H1 (cell line): Measurements from ENCODE around the gene NOM1. TPM values are rescaled to one million over a fixed set of nuclear protein-coding genes. Genes with fewer than 3 reads are reported as not detected.

Experiments used
- CTCF ChIA-PET: fragments of 300-600 bp; sonication (Branson Sonifier 250); formaldehyde crosslinking; loops from one replicate; lab custom pipeline; 2021; ENCODE audit not compliant: partially characterized antibody; lab: Charles Lee
- POLR2A ChIA-PET: fragments of 300-600 bp; sonication (Branson Sonifier 250); formaldehyde crosslinking; loops from one replicate; lab custom pipeline; 2021; ENCODE audit warnings: inconsistent platforms; ENCODE audit not compliant: partially characterized antibody; lab: Charles Lee
- DNase-seq, 2 experiments: peaks; one replicate each; pipeline versions ENCODE4 v3.0.0 to v3.0.0-alpha.2; 2010 to 2022; ENCODE audit warnings: low spot score in 2 of 2, low read depth in 1 of 2, mixed read lengths in 1 of 2
- FAIRE-seq: peaks from 2 replicates; lab custom pipeline; 2011; peaks lifted over from hg19 to GRCh38; lab: Jason Lieb, UNC
- H2AFZ ChIP-seq: 2 replicates; pipeline ENCODE4 v1.8.1; 2012; ENCODE audit warnings: low read length, inconsistent platforms
- H2AK5ac ChIP-seq: 2 replicates; pipeline ENCODE4 v1.6.1; 2013; ENCODE audit warnings: low read depth, low read length
- H2BK120ac ChIP-seq: replicated peaks from 2 replicates; pipeline ENCODE3; 2013; ENCODE audit warnings: low read depth, low read length, inconsistent platforms
- H2BK12ac ChIP-seq: 2 replicates; pipeline ENCODE4 v1.6.1; 2013; ENCODE audit warnings: low read depth, low read length
- H2BK15ac ChIP-seq: 2 replicates; pipeline ENCODE4 v1.6.1; 2013; ENCODE audit warnings: low read length
- H2BK20ac ChIP-seq: 2 replicates; pipeline ENCODE4 v1.6.1; 2013; ENCODE audit warnings: low read length
- H2BK5ac ChIP-seq: 2 replicates; pipeline ENCODE4 v1.6.1; 2013; ENCODE audit warnings: low read depth, low read length
- H3K14ac ChIP-seq: 2 replicates; pipeline ENCODE4 v1.6.1; 2013; ENCODE audit warnings: inconsistent platforms; ENCODE audit not compliant: insufficient read length
- H3K18ac ChIP-seq: 2 replicates; pipeline ENCODE4 v1.6.1; 2013; ENCODE audit warnings: low read length; ENCODE audit errors: extremely low read depth
- H3K23ac ChIP-seq: 2 replicates; pipeline ENCODE4 v1.6.1; 2013; ENCODE audit warnings: inconsistent platforms; ENCODE audit not compliant: insufficient read length
- H3K23me2 ChIP-seq: 2 replicates; pipeline ENCODE4 v1.6.1; 2013; ENCODE audit warnings: low read depth, low read length
- H3K27ac ChIP-seq: 2 replicates; pipeline ENCODE4 v1.6.1; 2011; ENCODE audit warnings: low read depth, low read length, inconsistent platforms
- H3K27me3 ChIP-seq, 4 experiments: replicated peaks in 1 of 4; 1 replicate in 1 of 4; 2 replicates in 3 of 4; pipeline versions ENCODE4 v1.6.1 to v1.8.1; 2011 to 2013; ENCODE audit warnings: low read length in 3 of 4, mild to moderate bottlenecking in 3 of 4, inconsistent platforms in 2 of 4, mixed read lengths in 2 of 4, moderate library complexity in 1 of 4; ENCODE audit not compliant: control insufficient read depth in 3 of 4, insufficient read depth in 3 of 4; ENCODE audit errors: extremely low read depth in 1 of 4
- H3K36me3 ChIP-seq, 4 experiments: 2 replicates each; pipeline versions ENCODE4 v1.6.1 to v1.8.1; 2011 to 2013; ENCODE audit warnings: mild to moderate bottlenecking in 4 of 4, low read length in 3 of 4, moderate library complexity in 2 of 4, control low read depth in 1 of 4, inconsistent platforms in 1 of 4; ENCODE audit not compliant: insufficient read depth in 4 of 4, control insufficient read depth in 2 of 4
- H3K4ac ChIP-seq: replicated peaks from 2 replicates; pipeline ENCODE3; 2013; ENCODE audit warnings: low read length, low read depth, mixed read lengths, inconsistent platforms; ENCODE audit not compliant: insufficient read length
- H3K4me1 ChIP-seq, 4 experiments: replicated peaks in 1 of 4; 1 replicate in 1 of 4; 2 replicates in 3 of 4; pipeline versions ENCODE4 v1.6.1 to v1.8.1; 2011 to 2013; ENCODE audit warnings: low read length in 3 of 4, inconsistent platforms in 2 of 4, mixed read lengths in 1 of 4; ENCODE audit not compliant: insufficient read depth in 4 of 4, control insufficient read depth in 3 of 4
- H3K4me2 ChIP-seq, 2 experiments: 2 replicates each; pipeline versions ENCODE4 v1.6.1 to v1.8.1; 2011 to 2013; ENCODE audit warnings: low read depth in 2 of 2, low read length in 2 of 2, control low read depth in 1 of 2, inconsistent platforms in 1 of 2, mild to moderate bottlenecking in 1 of 2; ENCODE audit not compliant: insufficient read depth in 1 of 2
- H3K4me3 ChIP-seq, 4 experiments: fragments of 200-600, 300-600 bp in 1 of 4; sonication (generic), shearing (Covaris generic), sonication (Bioruptor Twin) in 1 of 4; 2 replicates each; pipeline versions ENCODE4 v1.5.1 to v1.8.1; 2011 to 2016; ENCODE audit warnings: low read length in 4 of 4, low read depth in 3 of 4, control low read depth in 2 of 4, inconsistent platforms in 2 of 4, mild to moderate bottlenecking in 2 of 4, mixed read lengths in 1 of 4, moderate library complexity in 1 of 4; ENCODE audit not compliant: insufficient read depth in 2 of 4; ENCODE audit errors: extremely low read depth in 1 of 4
- H3K56ac ChIP-seq: replicated peaks from 2 replicates; pipeline ENCODE3; 2013; ENCODE audit warnings: low read depth, mild to moderate bottlenecking, mixed read lengths, low read length, inconsistent platforms; ENCODE audit not compliant: insufficient read length
- H3K79me1 ChIP-seq: 2 replicates; pipeline ENCODE4 v1.6.1; 2013; ENCODE audit warnings: low read depth, low read length, control low read depth
- H3K79me2 ChIP-seq, 2 experiments: 2 replicates each; pipeline versions ENCODE4 v1.6.1 to v1.8.1; 2012 to 2013; ENCODE audit warnings: low read length in 2 of 2, mild to moderate bottlenecking in 2 of 2, inconsistent platforms in 1 of 2; ENCODE audit not compliant: insufficient read depth in 2 of 2, control insufficient read depth in 1 of 2
- H3K9ac ChIP-seq, 4 experiments: replicated peaks in 1 of 4; 1 replicate in 1 of 4; 2 replicates in 3 of 4; pipeline versions ENCODE4 v1.6.1 to v1.8.1; 2011 to 2013; ENCODE audit warnings: low read depth in 3 of 4, low read length in 3 of 4, control low read depth in 2 of 4, mild to moderate bottlenecking in 2 of 4, moderate library complexity in 2 of 4, inconsistent platforms in 1 of 4; ENCODE audit errors: extremely low read depth in 1 of 4
- H3K9me3 ChIP-seq, 2 experiments: 2 replicates each; pipeline versions ENCODE4 v1.6.1 to v1.8.1; 2012 to 2013; ENCODE audit warnings: mild to moderate bottlenecking in 2 of 2, moderate library complexity in 2 of 2, control low read depth in 1 of 2, inconsistent platforms in 1 of 2, low read depth in 1 of 2, low read length in 1 of 2, mixed read lengths in 1 of 2; ENCODE audit not compliant: insufficient read depth in 2 of 2
- H4K20me1 ChIP-seq, 2 experiments: replicated peaks in 1 of 2; 2 replicates each; pipeline versions ENCODE3 to v1.8.1; 2011 to 2013; ENCODE audit warnings: inconsistent platforms in 2 of 2, low read length in 2 of 2, mild to moderate bottlenecking in 1 of 2; ENCODE audit not compliant: insufficient read depth in 2 of 2, control insufficient read depth in 1 of 2
- H4K5ac ChIP-seq: 2 replicates; pipeline ENCODE4 v1.6.1; 2013; ENCODE audit warnings: low read length, low read depth, mixed read lengths, inconsistent platforms; ENCODE audit not compliant: insufficient read length
- H4K8ac ChIP-seq: 2 replicates; pipeline ENCODE4 v1.8.0; 2013; ENCODE audit warnings: mild to moderate bottlenecking, moderate library complexity, low read length, inconsistent platforms; ENCODE audit not compliant: insufficient read depth; ENCODE audit errors: extremely low read depth
- H4K91ac ChIP-seq: replicated peaks from 2 replicates; pipeline ENCODE3; 2013; ENCODE audit warnings: low read length, mixed read lengths, inconsistent platforms; ENCODE audit not compliant: insufficient read length
- CBX8 ChIP-seq: fragments of 300-800, 300-1000 bp; sonication (generic); IDR thresholded peaks from 2 replicates; pipeline ENCODE4 v1.7.1; 2016; ENCODE audit warnings: low read depth, low read length, borderline replicate concordance
- CREB1 ChIP-seq: IDR thresholded peaks from 2 replicates; pipeline ENCODE4 v1.6.1; 2012; ENCODE audit warnings: inconsistent platforms
- E2F6 ChIP-seq: IDR thresholded peaks from 2 replicates; pipeline ENCODE4 v1.6.1; 2012; ENCODE audit warnings: inconsistent platforms
- MAX ChIP-seq: IDR thresholded peaks from 2 replicates; pipeline ENCODE4 v1.6.1; 2012; ENCODE audit warnings: inconsistent platforms
- POU5F1 ChIP-seq: IDR thresholded peaks from 2 replicates; pipeline ENCODE4 v1.6.1; 2011; ENCODE audit warnings: low read depth, mild to moderate bottlenecking, low read length, moderate library complexity
- SIN3A ChIP-seq, 2 experiments: IDR thresholded peaks in 1 of 2; conservative IDR thresholded peaks in 1 of 2; 2 replicates each; pipeline ENCODE4 v1.6.1; 2011 to 2012; ENCODE audit warnings: low read length in 2 of 2, improper control_type of control experiment in 1 of 2, low read depth in 1 of 2, mild to moderate bottlenecking in 1 of 2
- SP4 ChIP-seq: IDR thresholded peaks from 2 replicates; pipeline ENCODE4 v1.6.1; 2012; ENCODE audit warnings: low read length, inconsistent platforms
- TEAD4 ChIP-seq: IDR thresholded peaks from 2 replicates; pipeline ENCODE4 v1.6.1; 2012; ENCODE audit warnings: low read depth, low read length, inconsistent platforms, mixed read lengths
- WGBS, 2 experiments: shearing (Covaris generic) in 1 of 2; methylation state at CpG; one replicate each; pipeline versions ENCODE4 v1.1.6 to v1.1.7; 2013 to 2015; ENCODE audit warnings: low lambda C conversion rate in 2 of 2, mixed read lengths in 2 of 2, inconsistent platforms in 1 of 2, low coverage in 1 of 2, missing lambda C conversion rate in 1 of 2; ENCODE audit not compliant: insufficient replicate concordance in 2 of 2, insufficient coverage in 1 of 2, insufficient read length in 1 of 2; ENCODE audit errors: extremely low coverage in 1 of 2, missing lambda C conversion rate in 1 of 2; 5-methylcytosine and 5-hydroxymethylcytosine counted together
- polyA plus RNA-seq, 7 experiments: library from polyadenylated mRNA; depleted of rRNA in 3 of 7; stranded (reverse) in 5 of 7; unstranded in 2 of 7; fragments of >200 nt in 5 of 7; fragments of 200-250 nt in 2 of 7; gene quantifications; 1 replicate in 5 of 7; 2 replicates in 1 of 7; 4 replicates in 1 of 7; pipeline versions ENCODE4 v1.2.1 to v1.2.3, GENCODE V29; 2011 to 2013; ENCODE audit warnings: missing spikeins in 2 of 7, mixed read lengths in 2 of 7
- total RNA-seq: library from RNA; stranded (reverse); fragmentation: NEBNext Ultra II Directional; extraction: Animal tissue kit (Norgen Biotek cat#: 25700); gene quantifications from 2 replicates; pipeline ENCODE4 v1.2.1, GENCODE V29; 2021

Gene NOM1
- total and polyA plus RNA-seq, 2 of the 8 experiments (the other 6 are each of a cell fraction or from before 2014, with no cell fraction given): 10.6 to 29.1 TPM

GRCh38 chr7:156999958-157000726 is 50.6 kb downstream of the NOM1 start:
- FAIRE-seq (no peak), DNase-seq (peak in 1 of 2 experiments; percentile 66)
- no peak overlapping the region for H2BK20ac ChIP-seq
- H2BK120ac ChIP-seq: no peak overlapping the region
- H2BK12ac ChIP-seq: peak overlapping the region; percentile 71; the same call in 1 of the 2 replicates
- no peak overlapping the region for H2BK15ac ChIP-seq
- H2AK5ac ChIP-seq: no peak overlapping the region
- no peak overlapping the region for H4K5ac ChIP-seq
- H3K4me2 ChIP-seq: peak overlapping the region; percentile 54 to 65
- H3K79me2 ChIP-seq: no peaks in the 10 kb centered on the region
- H4K8ac ChIP-seq: no peak overlapping the region; the same call in 1 of the 2 replicates
- no peak overlapping the region for H3K23ac ChIP-seq
- no peaks in the 10 kb centered on the region for H3K9me3 ChIP-seq
- H2BK5ac ChIP-seq: no peak overlapping the region
- H4K91ac ChIP-seq: no peak overlapping the region
- no peak overlapping the region for H3K56ac ChIP-seq
- no peak overlapping the region for H3K27ac ChIP-seq
- no peak overlapping the region for H3K4ac ChIP-seq
- H3K9ac ChIP-seq: no peak overlapping the region
- peaks cover 3 to 26% (median 10%) of the 10 kb centered on the region in 4 experiments; a peak in 6 of 7 replicates for H3K4me1 ChIP-seq
- TF ChIP-seq TEAD4 (no peak), MAX (peak; percentile 33; the same call in 1 of the 2 replicates), SIN3A (conservative IDR thresholded peaks at IDR 0.05 in 1 of 2, IDR thresholded peaks at IDR 0.05 in 1 of 2; ENCODE audit: low read depth in 1 of 2, low read length in 2 of 2) (no peak), E2F6 (peak; percentile 66), POU5F1 (no peak), CREB1 (no peak), SP4 (no peak), CBX8 (no peak)
- peaks cover 68 to 91% (median 88%) of the 10 kb centered on the region in 4 experiments for H3K27me3 ChIP-seq
- CTCF ChIA-PET: interaction anchor here (1.2 to 1.3 kb wide), 2 partner anchors 9 to 29 kb away, joined by 3 read pairs; no protein-coding TSS in a partner anchor
- POLR2A ChIA-PET: interaction anchor here (1.4 to 3.1 kb wide), 5 partner anchors 10 to 51 kb away, joined by 3 to 15 read pairs (median 4); partner anchors contain the start of genes MNX1 and NOM1
- H3K14ac ChIP-seq: no peak overlapping the region
- peaks cover 10 to 18% of the 10 kb centered on the region in 2 experiments for H4K20me1 ChIP-seq
- peak overlapping the region in 3 of 4 experiments; percentile 11 to 56 (median 12); a peak in 6 of 8 replicates for H3K4me3 ChIP-seq
- peaks cover 0 to 3% (median 0%) of the 10 kb centered on the region in 4 experiments; a peak in 1 of 8 replicates for H3K36me3 ChIP-seq
- peaks cover 2% of the 10 kb centered on the region; the same call in 1 of the 2 replicates for H3K23me2 ChIP-seq
- no peak overlapping the region for H3K18ac ChIP-seq
- no peaks in the 10 kb centered on the region for H3K79me1 ChIP-seq
- no peak overlapping the region for H2AFZ ChIP-seq
- 1% methylated on average over 16 of the region's 75 CpGs; no CpG with 5 or more reads in 1 of the 2 experiments for WGBS, 2 experiments
